ENCODE results near the gene C6orf141. TPM values are rescaled to one million over a fixed set of nuclear protein-coding genes. Genes with fewer than 3 reads are reported as not detected.

The C6orf141 gene
- total and polyA plus RNA-seq, 2 of the 8 experiments (the other 6 are each of a cell fraction or from before 2014, with no cell fraction given): 7.6 to 16.1 TPM

- Histone ChIP-seq H4K91ac (replicated peaks; ENCODE audit: insufficient read length, low read length) (no peak overlapping the region), H3K23ac (ENCODE audit: insufficient read length) (no peak overlapping the region), H3K56ac (replicated peaks; ENCODE audit: insufficient read length, low read depth, low read length) (no peak overlapping the region), H2BK12ac (ENCODE audit: low read depth, low read length) (no peak overlapping the region), H2BK20ac (ENCODE audit: low read length) (no peak overlapping the region), H3K27me3 (replicated peaks in 1 of 4; ENCODE audit: control insufficient read depth in 3 of 4, extremely low read depth in 1 of 4, insufficient read depth in 3 of 4, low read length in 3 of 4) (no peaks in the 10 kb centered on the region; a peak in 1 of 7 replicates), H3K9me3 (ENCODE audit: insufficient read depth in 2 of 2, low read depth in 1 of 2, low read length in 1 of 2) (no peaks in the 10 kb centered on the region), H2BK15ac (ENCODE audit: low read length) (no peak overlapping the region), H3K4ac (replicated peaks; ENCODE audit: insufficient read length, low read depth, low read length) (no peak overlapping the region), H3K4me1 (replicated peaks in 1 of 4; ENCODE audit: control insufficient read depth in 3 of 4, insufficient read depth in 4 of 4, low read length in 3 of 4) (peaks cover 4 to 18% (median 7%) of the 10 kb centered on the region in 4 experiments), H3K4me2 (ENCODE audit: insufficient read depth in 1 of 2, low read depth in 2 of 2, low read length in 2 of 2) (no peak overlapping the region), H2BK5ac (ENCODE audit: low read depth, low read length) (no peak overlapping the region), H3K27ac (ENCODE audit: low read depth, low read length) (no peak overlapping the region), H2BK120ac (replicated peaks; ENCODE audit: low read depth, low read length) (no peak overlapping the region), H2AK5ac (ENCODE audit: low read depth, low read length) (no peak overlapping the region), H3K4me3 (ENCODE audit: extremely low read depth in 1 of 4, insufficient read depth in 2 of 4, low read depth in 3 of 4, low read length in 4 of 4) (no peak overlapping the region), H4K5ac (ENCODE audit: insufficient read length, low read depth, low read length) (no peak overlapping the region), H3K23me2 (ENCODE audit: low read depth, low read length) (peaks cover 10% of the 10 kb centered on the region), H3K79me1 (ENCODE audit: low read depth, low read length) (no peaks in the 10 kb centered on the region), H2AFZ (ENCODE audit: low read length) (no peak overlapping the region), H4K20me1 (replicated peaks in 1 of 2; ENCODE audit: control insufficient read depth in 1 of 2, insufficient read depth in 2 of 2, low read length in 2 of 2) (no peaks in the 10 kb centered on the region), H4K8ac (ENCODE audit: extremely low read depth, insufficient read depth, low read length) (no peak overlapping the region), H3K14ac (ENCODE audit: insufficient read length) (no peak overlapping the region), H3K79me2 (ENCODE audit: control insufficient read depth in 1 of 2, insufficient read depth in 2 of 2, low read length in 2 of 2) (no peaks in the 10 kb centered on the region), H3K36me3 (ENCODE audit: control insufficient read depth in 2 of 4, insufficient read depth in 4 of 4, low read length in 3 of 4) (no peaks in the 10 kb centered on the region), H3K18ac (ENCODE audit: extremely low read depth, low read length) (no peak overlapping the region), H3K9ac (replicated peaks in 1 of 4; ENCODE audit: extremely low read depth in 1 of 4, low read depth in 3 of 4, low read length in 3 of 4) (no peak overlapping the region)
- FAIRE-seq (no peak), DNase-seq (ENCODE audit: low read depth in 1 of 2, low spot score in 2 of 2) (no peak)
- ChIA-PET CTCF (ENCODE audit: partially characterized antibody) (interaction anchor here (0.9 to 1.3 kb wide), 2 partner anchors 34 to 61 kb away, joined by 3 read pairs; no protein-coding TSS in a partner anchor), POLR2A (ENCODE audit: partially characterized antibody) (no interaction called here)
- WGBS, 2 experiments (ENCODE audit: extremely low coverage in 1 of 2, insufficient coverage in 1 of 2, insufficient read length in 1 of 2, insufficient replicate concordance in 2 of 2, low coverage in 1 of 2, low lambda C conversion rate in 2 of 2, missing lambda C conversion rate in 1 of 2): 94% methylated on average over 1 of the region's 1 CpG; no CpG with 5 or more reads in 1 of the 2 experiments
- TF ChIP-seq JUND (IDR thresholded peaks at IDR 0.05; ENCODE audit: low read length) (no peak), E2F6 (IDR thresholded peaks at IDR 0.05) (no peak), POLR2AphosphoS5 (IDR thresholded peaks at IDR 0.05; ENCODE audit: low read depth, low read length) (no peak), EZH2 (IDR thresholded peaks at IDR 0.05; ENCODE audit: low read depth, low read length, severe bottlenecking) (no peak), USF2 (IDR thresholded peaks at IDR 0.05; ENCODE audit: low read length) (no peak), HDAC2 (IDR thresholded peaks at IDR 0.05; ENCODE audit: borderline replicate concordance in 1 of 2, low read depth in 2 of 2, low read length in 2 of 2) (no peak), FOSL1 (IDR thresholded peaks at IDR 0.05; ENCODE audit: insufficient read depth, low read depth, low read length) (no peak), SUZ12 (IDR thresholded peaks at IDR 0.05; ENCODE audit: low read length) (no peak), RAD21 (IDR thresholded peaks at IDR 0.05 in 1 of 2, conservative IDR thresholded peaks at IDR 0.05 in 1 of 2; ENCODE audit: low read depth in 2 of 2, low read length in 2 of 2) (no peak), RNF2 (IDR thresholded peaks at IDR 0.05; ENCODE audit: borderline replicate concordance, low read depth, low read length, missing control alignments, poor library complexity, severe bottlenecking) (no peak), TAF1 (IDR thresholded peaks at IDR 0.05; ENCODE audit: low read depth, low read length) (no peak)
These were observed 4.1 kb upstream of the C6orf141 start for GRCh38 chr6:49546331-49546730.
